Right atrium auricular region (tissue), 2 donors: ENCODE data around the gene MALRD1. TPM values are rescaled to one million over a fixed set of nuclear protein-coding genes. Genes with fewer than 3 reads are reported as not detected.

ENCODE experiments used
- DNase-seq: peaks from one replicate; pipeline ENCODE4 v3.0.0-alpha.2; 2019; ENCODE audit warnings: low spot score
- H3K27ac ChIP-seq, 2 donors: fragments of 200-600 bp; sonication (generic); 1 replicate in 1 of 2; 2 replicates in 1 of 2; pipeline ENCODE4 v1.5.1; 2016 to 2019
- H3K27me3 ChIP-seq, 2 donors: fragments of 200-600 bp; sonication (generic); one replicate each; pipeline versions ENCODE4 v1.5.1 to v1.6.0; 2017 to 2019
- H3K36me3 ChIP-seq: fragments of 200-600 bp; sonication (generic); one replicate; pipeline ENCODE4 v1.5.1; 2016
- H3K4me1 ChIP-seq, 2 donors: fragments of 200-600 bp; sonication (generic); one replicate each; pipeline versions ENCODE4 v1.5.1 to v1.6.0; 2017 to 2019
- H3K4me3 ChIP-seq, 2 donors: fragments of 200-600 bp; sonication (generic); 1 replicate in 1 of 2; 2 replicates in 1 of 2; pipeline ENCODE4 v1.5.1; 2017 to 2019; ENCODE audit warnings: mild to moderate bottlenecking in 1 of 2, moderate library complexity in 1 of 2
- H3K9me3 ChIP-seq, 2 donors: fragments of 200-600 bp; sonication (generic); one replicate each; pipeline ENCODE4 v1.5.1; 2019
- total RNA-seq, 2 donors: library from RNA; depleted of rRNA; stranded (reverse); fragments of >200 nt; gene quantifications; one replicate each; pipeline ENCODE4 v1.1.0, GENCODE V29; 2016
- TF ChIP-seq, protein P1 (sequence below), 2 donors: fragments of 200-600 bp; sonication (generic); IDR thresholded peaks; one replicate each; pipeline ENCODE4 v1.5.1; 2019; ENCODE audit warnings: antibody characterized with exemption in 2 of 2

MALRD1 gene
- total RNA-seq, 2 donors from 2014 or later = 0.71 to 1.3 TPM

DNA sequence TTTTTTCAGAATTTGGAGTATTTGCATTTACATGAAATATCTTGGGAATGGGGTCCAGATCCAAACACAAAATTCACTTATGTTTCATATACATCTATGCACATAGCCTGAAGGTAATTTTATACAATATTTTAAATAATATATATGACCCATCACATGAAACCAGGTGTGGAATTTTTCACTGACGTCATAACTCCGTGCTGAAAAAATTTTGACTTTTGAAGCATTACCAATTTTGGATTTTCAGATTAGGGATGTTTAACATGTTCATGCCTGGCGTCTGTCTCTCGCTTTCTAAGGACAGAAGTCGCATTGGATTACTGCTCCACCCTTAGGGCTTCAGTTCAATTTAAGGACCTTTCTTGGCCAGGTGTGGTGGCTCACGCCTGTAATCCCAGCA lies 418.1 kb downstream of the MALRD1 start:
- no peaks in the 10 kb centered on the region for H3K36me3 ChIP-seq
- H3K27me3 ChIP-seq = no peaks in the 10 kb centered on the region
- no peak overlapping the region for H3K4me3 ChIP-seq
- TF ChIP-seq, protein P1, sequence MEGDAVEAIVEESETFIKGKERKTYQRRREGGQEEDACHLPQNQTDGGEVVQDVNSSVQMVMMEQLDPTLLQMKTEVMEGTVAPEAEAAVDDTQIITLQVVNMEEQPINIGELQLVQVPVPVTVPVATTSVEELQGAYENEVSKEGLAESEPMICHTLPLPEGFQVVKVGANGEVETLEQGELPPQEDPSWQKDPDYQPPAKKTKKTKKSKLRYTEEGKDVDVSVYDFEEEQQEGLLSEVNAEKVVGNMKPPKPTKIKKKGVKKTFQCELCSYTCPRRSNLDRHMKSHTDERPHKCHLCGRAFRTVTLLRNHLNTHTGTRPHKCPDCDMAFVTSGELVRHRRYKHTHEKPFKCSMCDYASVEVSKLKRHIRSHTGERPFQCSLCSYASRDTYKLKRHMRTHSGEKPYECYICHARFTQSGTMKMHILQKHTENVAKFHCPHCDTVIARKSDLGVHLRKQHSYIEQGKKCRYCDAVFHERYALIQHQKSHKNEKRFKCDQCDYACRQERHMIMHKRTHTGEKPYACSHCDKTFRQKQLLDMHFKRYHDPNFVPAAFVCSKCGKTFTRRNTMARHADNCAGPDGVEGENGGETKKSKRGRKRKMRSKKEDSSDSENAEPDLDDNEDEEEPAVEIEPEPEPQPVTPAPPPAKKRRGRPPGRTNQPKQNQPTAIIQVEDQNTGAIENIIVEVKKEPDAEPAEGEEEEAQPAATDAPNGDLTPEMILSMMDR (IDR thresholded peaks at IDR 0.05) = no peak
- no peaks in the 10 kb centered on the region for H3K4me1 ChIP-seq
- no peak overlapping the region for H3K27ac ChIP-seq
- H3K9me3 ChIP-seq = peaks cover 0 to 9% of the 10 kb centered on the region in 2 donors
- no peak for DNase-seq

DNA sequence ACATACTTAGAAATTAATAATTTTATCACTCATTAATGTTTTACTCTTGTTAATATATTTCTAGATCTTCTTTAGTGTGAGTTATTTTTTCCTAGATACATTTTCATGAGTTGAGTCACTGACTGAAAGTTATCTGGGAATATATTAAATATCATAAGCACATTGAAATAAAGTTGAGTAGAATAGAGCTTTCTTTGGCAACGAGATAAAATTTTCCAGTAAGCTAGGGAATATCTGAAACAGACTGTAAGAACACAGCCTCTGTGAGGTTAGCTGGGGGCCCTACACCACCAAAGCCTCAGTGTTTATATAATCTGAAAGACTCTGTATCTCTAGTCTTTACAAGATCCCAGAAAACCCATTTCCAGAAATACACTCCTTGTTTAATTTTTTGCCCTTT lies 419.8 kb downstream of the MALRD1 start:
- no peaks in the 10 kb centered on the region for H3K27me3 ChIP-seq
- H3K36me3 ChIP-seq = no peaks in the 10 kb centered on the region
- H3K9me3 ChIP-seq = peaks cover 0 to 9% of the 10 kb centered on the region in 2 donors
- TF ChIP-seq, protein P1 (IDR thresholded peaks at IDR 0.05) = no peak
- H3K27ac ChIP-seq = no peak overlapping the region
- no peak overlapping the region for H3K4me3 ChIP-seq
- H3K4me1 ChIP-seq = no peaks in the 10 kb centered on the region
- DNase-seq = no peak

DNA sequence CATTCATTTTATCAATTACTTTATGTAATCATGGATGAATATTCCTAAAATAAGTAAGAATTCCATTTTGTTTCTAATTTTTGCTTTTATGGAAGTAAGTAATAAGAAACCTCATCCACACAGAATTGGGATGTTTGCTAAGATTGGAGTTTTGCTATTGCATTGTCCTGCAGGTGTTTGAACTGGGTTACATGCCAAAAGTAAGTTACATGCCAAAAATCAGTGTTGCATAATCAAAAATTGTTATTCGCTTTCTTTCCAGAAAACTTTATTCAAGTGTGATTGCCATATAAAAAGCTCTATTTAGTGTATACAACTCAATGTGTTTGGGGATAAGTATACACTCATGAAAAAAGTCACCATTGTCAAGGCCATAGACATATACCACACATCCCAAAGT lies 420.9 kb downstream of the MALRD1 start:
- TF ChIP-seq, protein P1 (IDR thresholded peaks at IDR 0.05) = no peak
- H3K4me3 ChIP-seq = no peak overlapping the region
- no peak for DNase-seq
- no peak overlapping the region for H3K27ac ChIP-seq
- no peaks in the 10 kb centered on the region for H3K36me3 ChIP-seq
- H3K9me3 ChIP-seq = peaks cover 0 to 9% of the 10 kb centered on the region in 2 donors
- H3K4me1 ChIP-seq = no peaks in the 10 kb centered on the region
- no peaks in the 10 kb centered on the region for H3K27me3 ChIP-seq

DNA sequence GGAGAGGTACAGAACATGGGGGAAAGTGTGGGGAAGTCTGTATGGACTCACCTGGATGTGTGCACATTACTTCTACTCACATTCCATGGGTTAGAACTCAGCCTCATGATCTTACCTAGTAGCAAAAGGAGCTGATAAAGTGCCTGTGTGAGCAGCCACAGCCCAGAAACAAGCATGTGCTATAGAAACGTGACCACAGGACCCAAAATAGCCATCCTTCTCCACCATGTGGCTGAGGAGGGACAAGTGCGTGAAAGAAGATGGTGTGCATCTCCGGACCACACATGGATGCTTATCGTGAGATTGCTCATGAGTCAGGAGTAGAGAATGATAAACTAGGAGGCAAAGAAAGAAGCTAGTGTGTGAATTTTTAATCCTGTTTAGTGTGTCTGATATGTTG lies 431.3 kb downstream of the MALRD1 start:
- Histone ChIP-seq H3K4me1 (no peaks in the 10 kb centered on the region), H3K36me3 (no peaks in the 10 kb centered on the region), H3K27me3 (no peaks in the 10 kb centered on the region), H3K27ac (no peak overlapping the region), H3K4me3 (no peak overlapping the region), H3K9me3 (no peaks in the 10 kb centered on the region)
- no peak for DNase-seq
- TF ChIP-seq, protein P1 (IDR thresholded peaks at IDR 0.05) = no peak

DNA sequence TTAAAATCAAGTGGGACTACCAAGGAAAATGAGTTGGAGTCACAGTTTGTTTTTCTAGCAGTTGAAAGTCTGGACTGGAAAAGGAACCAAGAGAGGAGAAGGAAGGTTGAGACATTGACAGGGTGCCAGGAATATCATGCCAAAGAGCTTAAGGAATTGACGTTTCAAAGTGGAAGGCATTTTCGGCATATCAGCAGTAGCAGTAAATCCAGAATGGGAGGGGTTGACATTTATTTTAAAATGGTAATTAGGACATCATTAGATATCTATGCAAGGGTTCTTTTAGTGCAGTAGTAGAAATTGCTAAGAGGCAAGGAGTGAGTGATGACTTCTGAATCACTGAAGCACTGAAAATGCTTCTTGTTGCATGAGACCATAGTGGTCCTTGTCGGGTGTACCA lies 431.8 kb downstream of the MALRD1 start:
- no peak for DNase-seq
- Histone ChIP-seq H3K4me3 (no peak overlapping the region), H3K27ac (no peak overlapping the region), H3K27me3 (no peaks in the 10 kb centered on the region), H3K9me3 (no peaks in the 10 kb centered on the region), H3K36me3 (no peaks in the 10 kb centered on the region), H3K4me1 (no peaks in the 10 kb centered on the region)
- TF ChIP-seq, protein P1 (IDR thresholded peaks at IDR 0.05) = no peak

DNA sequence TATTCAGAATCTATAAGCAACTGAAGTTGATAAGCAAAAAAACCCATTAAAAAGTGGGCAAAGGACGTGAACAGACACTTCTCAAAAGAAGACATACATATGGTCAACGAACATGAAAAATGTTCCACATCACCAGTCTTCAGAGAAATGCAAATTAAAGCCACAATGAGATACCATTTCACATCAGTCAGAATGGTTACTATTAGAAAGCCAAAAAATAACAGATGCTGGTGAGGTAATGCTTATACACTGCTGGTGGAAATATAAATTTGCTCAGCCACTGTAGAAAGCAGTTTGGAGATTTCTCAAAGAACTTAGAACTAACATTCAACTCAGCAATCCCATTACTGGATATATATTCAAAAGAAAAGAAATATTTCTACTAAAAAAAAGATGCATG lies 434.8 kb downstream of the MALRD1 start:
- Histone ChIP-seq H3K9me3 (no peaks in the 10 kb centered on the region), H3K36me3 (no peaks in the 10 kb centered on the region), H3K27me3 (no peaks in the 10 kb centered on the region), H3K27ac (no peak overlapping the region), H3K4me1 (no peaks in the 10 kb centered on the region), H3K4me3 (no peak overlapping the region)
- no peak for DNase-seq
- TF ChIP-seq, protein P1 (IDR thresholded peaks at IDR 0.05) = no peak
